Stimulated activated CD4-positive, alpha-beta T cell treated with anti-CD3 and anti-CD28 coated beads, Interleukin-15, amount 100 ng/mL, for 48 hours (primary cell): ENCODE results near the gene FHL1.

Experiments
- DNase-seq, 2 donors: peaks; one replicate each; pipeline ENCODE4 v3.0.0-alpha.2; 2020; ENCODE audit warnings: low read depth in 2 of 2

Gene FHL1

GRCh38 chrX:136251041-136251991 lies 104.0 kb downstream of the FHL1 start, which contains the start of gene MAP7D3:
MAP7D3 (minus strand) TSS chrX:136251400; CDS start chrX:136251358, 42 bp downstream.
- DNase-seq, result peak; percentile 27 to 30

GRCh38 chrX:136255541-136255940 lies 108.2 kb downstream of the FHL1 start:
- DNase-seq, result no peak

DNA sequence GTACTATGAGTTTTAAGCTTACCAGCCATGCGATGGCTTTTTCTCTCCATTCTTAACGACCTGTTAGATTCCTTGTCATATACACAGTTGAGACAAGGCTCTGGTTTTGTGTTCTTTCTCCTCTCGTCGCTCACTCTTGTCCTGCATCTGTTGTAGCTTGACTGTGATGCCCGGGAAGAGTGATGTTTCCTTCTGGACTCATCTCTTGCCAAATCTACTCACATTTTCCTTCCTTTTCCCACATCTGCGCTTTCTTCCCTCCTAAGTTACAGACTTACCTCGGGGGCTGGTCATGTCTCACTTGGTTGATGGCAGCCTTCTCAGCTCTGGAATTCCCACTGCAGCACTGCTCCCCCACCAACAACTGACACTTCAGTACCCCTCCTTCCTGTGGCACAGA lies 108.7 kb downstream of the FHL1 start:
- DNase-seq, result no peak

DNA sequence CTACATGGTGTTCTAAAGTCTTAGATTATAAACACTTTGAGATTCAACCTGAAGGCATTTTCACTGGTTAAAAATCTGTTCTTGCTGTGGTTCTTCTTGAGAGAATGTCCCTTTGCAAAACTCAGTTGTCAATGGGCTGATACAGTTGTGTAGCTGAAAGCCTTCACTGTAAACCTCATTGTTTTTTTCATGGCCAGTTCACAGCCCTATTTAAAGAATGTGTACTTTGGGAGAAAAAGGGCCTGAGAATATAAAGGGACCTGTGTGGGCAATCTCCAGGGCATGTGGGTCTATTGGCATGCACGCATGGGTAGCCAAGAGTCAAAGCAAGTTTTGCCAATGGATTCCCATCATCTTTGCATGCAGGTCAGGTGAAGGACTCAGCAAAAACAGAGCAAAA lies 111.6 kb downstream of the FHL1 start:
- no peak for DNase-seq

- DNase-seq, result no peak
Observed at GRCh38 chrX:136259543-136259942, 112.2 kb downstream of the FHL1 start.

GRCh38 chrX:136260776-136261175 lies 113.4 kb downstream of the FHL1 start:
- DNase-seq, result no peak
